ENCODE measurements around the gene AP1G2.

The AP1G2 gene

GRCh38 chr14:23525611-23526010 lies 42.0 kb downstream of the AP1G2 start:
- peaks cover 17% of the 10 kb centered on the region for H3K36me3 ChIP-seq
- H3K4me3 ChIP-seq (ENCODE audit: low read depth in 1 of 2, low read length in 1 of 2): no peak overlapping the region
- TF ChIP-seq CTCF (IDR thresholded peaks at IDR 0.05): no peak
- peaks cover 27 to 40% of the 10 kb centered on the region in 2 experiments for H3K4me1 ChIP-seq (ENCODE audit: control insufficient read depth in 1 of 2, insufficient read depth in 1 of 2, low read depth in 1 of 2, low read length in 1 of 2)
- no peak overlapping the region for H3K27ac ChIP-seq
- no peaks in the 10 kb centered on the region for H3K27me3 ChIP-seq
- H3K9me3 ChIP-seq: no peaks in the 10 kb centered on the region

GRCh38 chr14:23524954-23525353 lies 42.6 kb downstream of the AP1G2 start:
- Histone ChIP-seq H3K4me3 (ENCODE audit: low read depth in 1 of 2, low read length in 1 of 2) (no peak overlapping the region), H3K9me3 (no peaks in the 10 kb centered on the region), H3K36me3 (peaks cover 17% of the 10 kb centered on the region), H3K27me3 (no peaks in the 10 kb centered on the region), H3K4me1 (ENCODE audit: control insufficient read depth in 1 of 2, insufficient read depth in 1 of 2, low read depth in 1 of 2, low read length in 1 of 2) (peaks cover 27 to 40% of the 10 kb centered on the region in 2 experiments), H3K27ac (no peak overlapping the region)
- TF ChIP-seq CTCF (IDR thresholded peaks at IDR 0.05): no peak

- TF ChIP-seq CTCF (IDR thresholded peaks at IDR 0.05): no peak
- H3K4me1 ChIP-seq (ENCODE audit: control insufficient read depth in 1 of 2, insufficient read depth in 1 of 2, low read depth in 1 of 2, low read length in 1 of 2): peaks cover 27 to 40% of the 10 kb centered on the region in 2 experiments
- no peak overlapping the region for H3K4me3 ChIP-seq (ENCODE audit: low read depth in 1 of 2, low read length in 1 of 2)
- H3K27ac ChIP-seq: no peak overlapping the region
- no peaks in the 10 kb centered on the region for H3K27me3 ChIP-seq
- H3K9me3 ChIP-seq: no peaks in the 10 kb centered on the region
- peaks cover 17% of the 10 kb centered on the region for H3K36me3 ChIP-seq
Measured at GRCh38 chr14:23523229-23524016, 44.2 kb downstream of the AP1G2 start.

- Histone ChIP-seq H3K9me3 (no peaks in the 10 kb centered on the region), H3K27ac (no peak overlapping the region), H3K4me3 (ENCODE audit: low read depth in 1 of 2, low read length in 1 of 2) (no peak overlapping the region), H3K36me3 (peaks cover 17% of the 10 kb centered on the region), H3K27me3 (no peaks in the 10 kb centered on the region), H3K4me1 (ENCODE audit: control insufficient read depth in 1 of 2, insufficient read depth in 1 of 2, low read depth in 1 of 2, low read length in 1 of 2) (peaks cover 27 to 40% of the 10 kb centered on the region in 2 experiments)
- no peak for TF ChIP-seq CTCF (IDR thresholded peaks at IDR 0.05)
Measured at GRCh38 chr14:23522643-23523198, 44.9 kb downstream of the AP1G2 start.

- H3K27me3 ChIP-seq: no peaks in the 10 kb centered on the region
- H3K4me3 ChIP-seq (ENCODE audit: low read depth in 1 of 2, low read length in 1 of 2): no peak overlapping the region
- no peak overlapping the region for H3K27ac ChIP-seq
- peaks cover 13% of the 10 kb centered on the region for H3K36me3 ChIP-seq
- no peak for TF ChIP-seq CTCF (IDR thresholded peaks at IDR 0.05)
- peaks cover 27 to 40% of the 10 kb centered on the region in 2 experiments for H3K4me1 ChIP-seq (ENCODE audit: control insufficient read depth in 1 of 2, insufficient read depth in 1 of 2, low read depth in 1 of 2, low read length in 1 of 2)
- no peaks in the 10 kb centered on the region for H3K9me3 ChIP-seq
Measured at GRCh38 chr14:23521785-23522640, 45.6 kb downstream of the AP1G2 start.

Data from neutrophil (primary cell).